ENCODE data around the gene ADISSP.
A peak's percentile ranks its signal among the peaks of the same experiment; 100 is the strongest.
"Not testable (repeated sequence)": the region's sequence is repeated elsewhere in the genome, so short reads cannot be mapped to it uniquely, and the experiment has no call there.

ADISSP gene

GRCh38 chr20:3797592-3798372 lies 30.2 kb upstream of the ADISSP start:
- DNase-seq, result peak; percentile 66

- no peak for DNase-seq
Observed at GRCh38 chr20:3797226-3797545, 29.6 kb upstream of the ADISSP start.

GRCh38 chr20:3796477-3797225 lies 29.1 kb upstream of the ADISSP start:
- DNase-seq, result no peak

DNA sequence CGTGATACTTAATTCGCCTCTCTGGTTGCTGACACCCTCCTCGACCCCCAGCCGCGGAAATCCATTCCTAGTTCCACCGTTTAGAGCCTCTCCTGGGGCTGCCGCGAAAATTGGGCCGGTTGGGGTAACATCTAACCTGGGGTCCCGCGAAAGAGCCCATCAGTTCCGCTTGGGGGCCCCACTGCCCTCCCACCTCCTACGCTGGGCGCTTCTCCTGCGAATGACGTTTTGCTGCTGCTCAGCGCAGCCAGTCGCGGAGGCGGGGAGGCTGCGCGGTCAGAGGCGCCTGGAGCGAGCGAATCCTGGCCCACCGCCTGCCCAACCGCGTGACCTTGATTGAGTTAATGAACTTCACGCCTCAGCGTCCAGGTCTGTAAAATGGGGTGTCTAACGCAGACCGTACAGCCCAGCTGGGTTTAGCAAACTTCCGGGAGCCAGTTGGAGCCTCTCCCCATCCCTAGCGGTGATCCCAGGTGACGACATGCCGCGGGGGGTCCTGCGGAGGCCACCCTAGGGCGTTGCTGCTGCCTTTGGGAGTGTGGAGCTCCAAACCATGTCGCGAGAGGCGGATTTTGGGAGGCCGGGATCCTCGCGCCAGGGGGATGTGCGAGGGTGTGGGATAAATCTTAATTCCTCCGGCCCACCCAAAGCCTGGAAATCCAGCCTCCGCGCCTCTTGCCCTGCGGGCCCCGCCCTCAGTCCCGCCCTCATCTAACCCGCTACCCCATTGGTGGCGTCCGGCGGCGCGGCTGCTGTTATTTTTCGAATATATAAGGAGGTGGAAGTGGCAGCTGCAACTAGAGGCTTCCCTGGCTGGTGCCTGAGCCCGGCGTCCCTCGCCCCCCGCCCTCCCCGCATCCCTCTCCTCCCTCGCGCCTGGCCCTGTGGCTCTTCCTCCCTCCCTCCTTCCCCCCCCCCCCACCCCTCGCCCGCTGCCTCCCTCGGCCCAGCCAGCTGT lies 28.2 kb upstream of the ADISSP start, which contains the start of gene CDC25B:
TSS of gene CDC25B (plus strand) at position 800 of the 958 bp plus-strand sequence. CDS start 222 bp downstream, outside the sequence.
- peak; percentile 91 for DNase-seq

DNA sequence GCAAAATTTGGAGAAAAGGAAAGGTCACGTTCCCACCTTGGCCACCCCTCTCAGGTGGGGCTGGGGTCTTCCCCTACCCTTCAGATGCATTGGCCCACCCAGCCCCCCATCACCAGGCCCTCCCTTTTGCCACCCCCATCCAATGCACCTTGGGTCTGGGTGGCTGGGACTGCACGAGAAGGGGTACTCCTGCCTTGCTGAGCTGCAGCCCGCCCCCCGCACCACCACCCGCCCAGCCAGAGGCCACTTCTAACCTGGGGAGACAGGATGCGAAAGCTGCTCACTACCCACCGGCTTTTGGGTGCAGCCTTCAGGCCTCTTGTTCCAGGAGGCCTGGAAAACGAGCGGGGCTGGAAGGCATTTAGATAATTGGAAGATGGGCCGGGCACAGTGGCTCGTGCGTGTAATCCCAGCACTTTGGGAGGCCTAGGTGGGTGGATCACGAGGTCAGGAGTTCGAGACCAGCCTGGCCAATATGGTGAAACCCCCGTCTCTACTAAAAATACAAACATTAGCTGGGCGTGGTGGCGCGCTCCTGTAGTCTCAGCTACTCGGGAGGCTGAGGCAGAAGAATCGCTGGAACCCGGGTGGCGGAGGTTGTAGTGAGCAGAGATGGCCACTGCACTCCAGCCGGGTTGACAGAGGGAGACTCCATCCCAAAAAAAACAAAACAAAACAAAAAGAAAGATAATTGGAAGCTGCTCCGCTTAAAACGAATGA lies 27.3 kb upstream of the ADISSP start:
- no peak for DNase-seq

GRCh38 chr20:3794168-3794567 lies 26.6 kb upstream of the ADISSP start:
- DNase-seq, result not testable (repeated sequence)

DNA sequence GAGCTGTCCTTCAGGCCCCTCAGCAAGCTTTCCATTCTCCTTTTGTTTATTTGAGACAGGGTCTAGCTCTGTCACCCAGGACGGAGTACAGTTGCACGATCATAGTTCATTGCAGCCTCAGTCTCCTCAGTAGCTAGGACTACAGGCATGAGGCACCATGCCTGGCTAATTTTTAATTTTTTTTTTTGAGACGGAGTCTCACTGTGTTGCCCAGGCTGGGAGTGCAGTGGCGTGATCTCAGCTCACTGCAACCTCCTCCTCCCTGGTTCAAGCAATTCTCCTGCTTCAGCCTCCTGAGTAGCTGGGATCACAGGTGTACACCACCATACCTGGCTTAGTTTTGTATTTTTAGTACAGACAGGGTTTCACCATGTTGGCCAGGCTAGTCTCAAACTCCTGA lies 21.6 kb upstream of the ADISSP start:
- not testable (repeated sequence) for DNase-seq

DNA sequence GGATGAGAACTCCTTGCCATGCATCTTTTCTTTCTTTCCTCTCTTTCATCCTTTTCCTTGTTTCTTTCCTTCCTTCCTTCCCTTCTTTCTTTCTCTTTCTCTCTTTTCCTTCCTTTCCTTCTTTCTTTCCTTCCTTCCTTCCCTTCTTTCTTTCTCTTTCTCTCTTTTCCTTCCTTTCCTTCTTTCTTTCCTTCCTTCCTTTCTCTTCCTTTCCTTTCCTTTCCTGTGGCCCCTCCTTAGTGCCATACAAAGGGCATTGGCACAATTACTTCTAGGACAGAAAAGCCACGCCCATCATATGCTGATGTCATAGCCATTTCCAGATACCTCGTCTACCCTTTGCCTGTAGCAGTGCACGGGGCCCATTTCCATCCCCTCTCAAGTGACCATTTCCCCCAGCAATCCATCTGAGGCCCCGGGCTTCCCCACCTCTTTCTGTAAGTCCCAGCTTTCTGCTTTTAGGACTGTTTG lies 21.2 kb upstream of the ADISSP start:
- no peak for DNase-seq

DNA sequence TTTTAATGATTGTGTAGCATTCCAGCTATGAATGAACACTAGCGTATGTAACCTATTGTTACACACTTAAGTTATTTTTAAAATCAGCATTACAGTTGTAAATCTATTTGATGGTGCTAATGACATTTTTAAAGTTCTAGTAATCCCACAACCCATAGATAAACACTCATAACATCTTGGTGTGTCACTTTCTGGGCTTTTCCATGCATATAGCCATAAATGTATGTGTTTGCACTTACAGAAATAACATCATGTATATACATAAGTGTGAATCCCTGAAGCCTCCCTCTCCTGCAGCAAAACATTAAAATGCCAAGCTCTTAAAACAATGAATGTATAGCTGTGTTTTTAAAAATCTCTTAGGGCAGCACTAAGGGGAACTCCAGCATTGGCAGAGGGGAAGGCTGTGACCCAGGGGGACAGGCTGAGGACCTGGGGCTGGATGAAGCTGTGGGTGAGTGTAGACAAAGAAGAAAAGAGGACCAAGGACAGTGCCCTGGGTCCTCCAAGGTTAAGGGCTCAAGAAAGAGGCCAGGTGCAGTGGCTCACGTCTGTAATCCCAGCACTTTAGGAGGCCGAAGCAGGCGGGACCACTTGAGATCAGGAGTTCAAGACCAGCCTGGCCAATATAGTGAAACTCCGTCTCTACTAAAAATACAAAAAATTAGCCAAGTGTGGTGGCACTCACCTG lies 19.9 kb upstream of the ADISSP start:
- DNase-seq, result no peak

DNA sequence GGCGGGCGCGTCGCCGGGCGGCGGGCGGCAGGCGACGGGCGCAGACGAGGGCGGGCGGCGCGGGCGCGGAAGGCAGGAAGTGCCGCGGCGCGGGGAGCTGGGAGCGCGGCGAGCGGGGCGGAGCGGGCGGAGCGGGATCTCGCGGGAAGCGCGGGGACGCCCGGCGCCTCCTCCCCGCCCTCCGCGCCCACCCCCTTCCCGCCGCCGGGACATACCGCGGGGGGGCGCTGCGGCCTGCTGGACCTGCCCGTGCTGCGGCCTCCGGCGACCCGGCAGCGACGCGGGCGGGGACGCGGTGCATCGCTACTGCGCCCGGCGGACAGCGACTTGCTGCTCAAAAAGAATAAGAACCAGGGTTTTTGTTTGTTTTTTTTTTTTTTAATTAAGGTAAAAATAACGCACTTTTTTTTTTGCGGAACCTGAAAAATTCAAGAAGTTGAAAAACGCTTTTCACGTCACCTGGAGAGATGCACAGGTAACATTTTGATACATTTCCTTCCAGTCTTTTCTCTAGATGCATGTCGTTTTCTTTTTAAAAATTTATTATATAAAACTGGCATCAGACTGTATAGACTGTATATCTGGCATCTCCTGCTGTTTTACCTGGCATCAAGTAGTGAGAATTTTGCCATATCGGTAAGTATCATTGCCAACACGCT lies 19.2 kb upstream of the ADISSP start, which contains the start of gene CENPB:
TSS of gene CENPB (minus strand) at position 76 of the 659 bp plus-strand sequence. CDS start 257 bp downstream, outside the sequence.
- DNase-seq, result peak; percentile 91

GRCh38 chr20:3786126-3786484 lies 18.6 kb upstream of the ADISSP start:
- peak; percentile 42 for DNase-seq

DNA sequence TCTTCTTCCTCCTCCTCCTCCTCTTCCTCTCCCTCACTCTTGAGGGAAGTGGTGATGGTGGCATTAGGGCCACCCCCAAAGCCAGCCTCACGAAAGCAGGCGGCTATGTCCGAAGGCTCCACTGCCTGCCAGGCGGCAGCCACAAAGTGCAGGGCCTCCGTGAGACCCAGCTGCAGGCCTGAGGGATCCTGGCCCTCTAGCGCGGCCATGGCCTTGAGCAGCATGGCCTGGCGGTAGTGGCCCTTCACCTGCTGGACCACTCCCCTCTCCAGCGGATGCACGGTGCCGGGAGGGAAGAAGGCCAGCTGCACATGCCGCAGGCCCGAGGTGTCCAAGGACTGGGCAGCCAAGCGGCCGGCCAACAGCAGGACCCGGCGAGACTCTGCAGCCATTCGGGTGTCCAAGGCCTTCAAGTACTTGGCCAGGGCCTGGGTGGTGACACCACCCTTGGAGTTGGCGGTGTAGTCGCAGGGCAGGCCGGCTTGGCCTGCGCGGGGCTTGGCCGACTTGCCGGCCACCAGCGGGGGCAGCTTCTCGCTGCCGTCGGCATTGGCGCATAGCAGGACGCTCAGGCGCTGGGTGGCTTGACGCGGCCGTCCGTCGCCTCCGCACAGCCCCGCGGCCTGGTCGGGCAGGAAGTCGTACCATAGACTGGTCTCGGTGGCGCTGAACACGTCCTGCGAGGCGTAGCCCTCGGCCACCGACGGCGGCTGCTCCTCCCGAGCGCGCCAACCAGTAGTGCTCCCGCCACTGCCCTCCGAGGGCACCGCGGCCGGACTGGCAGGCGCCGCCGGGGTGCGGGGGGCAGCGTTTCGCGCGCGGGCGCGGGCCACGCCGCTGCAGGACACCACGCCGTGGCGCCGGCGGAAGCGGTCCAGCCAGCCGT lies 17.9 kb upstream of the ADISSP start:
- DNase-seq, result no peak

- DNase-seq, result no peak
Observed at GRCh38 chr20:3784863-3785239, 17.3 kb upstream of the ADISSP start.

GRCh38 chr20:3784216-3784853 lies 16.8 kb upstream of the ADISSP start:
- DNase-seq, result no peak

- no peak for DNase-seq
Observed at GRCh38 chr20:3783511-3784195, 16.1 kb upstream of the ADISSP start.

GRCh38 chr20:3783068-3783489 lies 15.5 kb upstream of the ADISSP start:
- DNase-seq, result no peak

- DNase-seq, result no peak
Observed at GRCh38 chr20:3782597-3782996, 15.0 kb upstream of the ADISSP start.

DNA sequence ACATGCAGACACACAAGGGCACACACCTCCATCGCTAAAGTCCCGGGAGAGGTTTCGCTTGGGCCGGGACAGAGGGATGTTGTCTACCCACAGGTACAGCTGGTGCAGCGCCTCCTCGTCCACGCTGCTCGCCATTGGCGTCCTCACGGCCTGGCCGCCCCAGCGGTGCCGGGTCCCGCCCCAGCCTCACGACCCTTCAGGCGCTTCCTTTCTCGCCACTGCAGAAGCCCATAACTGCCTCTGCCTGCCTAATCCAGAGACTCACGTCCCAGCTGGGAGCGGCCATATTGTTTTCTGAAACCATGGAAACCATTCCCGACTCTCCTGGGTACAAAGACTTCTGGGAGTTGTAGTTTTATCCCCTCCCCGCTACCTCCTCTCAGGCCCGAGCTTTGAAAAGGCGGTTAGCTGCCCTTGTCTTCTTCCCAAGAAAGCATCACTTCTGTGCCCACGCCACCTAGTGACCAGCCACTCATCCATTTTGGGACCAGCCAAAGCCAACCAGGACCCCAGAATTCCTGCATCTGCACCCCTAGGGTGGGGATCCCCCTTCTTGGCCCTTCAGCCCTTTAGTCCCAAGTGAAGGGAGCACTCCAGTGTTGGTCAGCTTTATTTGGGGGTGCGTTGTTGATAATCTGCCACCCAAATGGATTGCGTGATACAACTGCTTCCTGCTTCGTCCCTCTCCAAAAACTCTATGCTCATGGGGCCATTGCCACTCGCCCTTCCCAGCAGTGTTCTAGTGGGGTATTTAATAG lies 13.8 kb upstream of the ADISSP start, which contains the start of gene SPEF1:
TSS of gene SPEF1 (minus strand) at position 296 of the 758 bp plus-strand sequence. CDS start at position 135, 161 bp downstream.
- DNase-seq, result peak; percentile 80
